Measurements from ENCODE around the gene TM2D1.
"Not testable (repeated sequence)": the region's sequence is repeated elsewhere in the genome, so short reads cannot be mapped to it uniquely, and the experiment has no call there.

Gene TM2D1

GRCh38 chr1:61724813-61725694 lies at the start of gene TM2D1:
TM2D1 (minus strand) TSS chr1:61725141; CDS start chr1:61725120, 21 bp downstream.
- DNase-seq: peak; percentile 81

GRCh38 chr1:61770131-61770530 lies 45.2 kb upstream of the TM2D1 start:
- DNase-seq: no peak

- no peak for DNase-seq
Measured at GRCh38 chr1:61757950-61758349, 33.0 kb upstream of the TM2D1 start.

- no peak for DNase-seq
Measured at GRCh38 chr1:61756773-61757172, 31.8 kb upstream of the TM2D1 start.

GRCh38 chr1:61754545-61754944 lies 29.6 kb upstream of the TM2D1 start:
- DNase-seq: peak; percentile 16

GRCh38 chr1:61753998-61754508 lies 29.1 kb upstream of the TM2D1 start:
- DNase-seq: no peak

GRCh38 chr1:61752921-61753389 lies 28.0 kb upstream of the TM2D1 start:
- no peak for DNase-seq

- no peak for DNase-seq
Measured at GRCh38 chr1:61749574-61749973, 24.6 kb upstream of the TM2D1 start.

- no peak for DNase-seq
Measured at GRCh38 chr1:61748566-61748965, 23.6 kb upstream of the TM2D1 start.

GRCh38 chr1:61746813-61747212 lies 21.9 kb upstream of the TM2D1 start:
- peak; percentile 20 for DNase-seq

GRCh38 chr1:61743716-61744580 lies 19.0 kb upstream of the TM2D1 start:
- no peak for DNase-seq

- no peak for DNase-seq
Measured at GRCh38 chr1:61743431-61743705, 18.4 kb upstream of the TM2D1 start.

- no peak for DNase-seq
Measured at GRCh38 chr1:61742620-61743430, 17.9 kb upstream of the TM2D1 start.

- DNase-seq: no peak
Measured at GRCh38 chr1:61741711-61742619, 17.0 kb upstream of the TM2D1 start, which contains the start of gene PATJ. PATJ (plus strand) TSS chr1:61742480; CDS start chr1:61762893, 20,413 bp downstream.

GRCh38 chr1:61740751-61741700 lies 16.1 kb upstream of the TM2D1 start:
- no peak for DNase-seq

GRCh38 chr1:61732726-61733125 lies 7.8 kb upstream of the TM2D1 start:
- no peak for DNase-seq

- not testable (repeated sequence) for DNase-seq
Measured at GRCh38 chr1:61730679-61731078, 5.7 kb upstream of the TM2D1 start.

- no peak for DNase-seq
Measured at GRCh38 chr1:61727544-61727943, 2.6 kb upstream of the TM2D1 start.

- no peak for DNase-seq
Measured at GRCh38 chr1:61724506-61724812, 482 bp downstream of the TM2D1 start.

GRCh38 chr1:61718996-61719663 lies 5.8 kb downstream of the TM2D1 start:
- not testable (repeated sequence) for DNase-seq
